Gastroesophageal sphincter (tissue), 3 donors: ENCODE results near the gene AMH.

Source experiments
- CTCF ChIP-seq, 4 experiments: fragments of 200-600 bp in 2 of 4; fragments of 450-650 bp in 2 of 4; sonication (generic) in 1 of 4; IDR thresholded peaks; one replicate each; pipeline ENCODE4 v1.5.1; 2017 to 2019; ENCODE audit warnings: antibody characterized with exemption in 4 of 4, mild to moderate bottlenecking in 2 of 4, moderate library complexity in 2 of 4
- EP300 ChIP-seq: sonication (generic); formaldehyde crosslinking; IDR thresholded peaks from one replicate; pipeline ENCODE4 v1.6.1; 2017; ENCODE audit warnings: antibody characterized with exemption, mild to moderate bottlenecking
- POLR2A ChIP-seq, 2 donors: fragments of 450-650 bp; IDR thresholded peaks; one replicate each; pipeline ENCODE4 v1.6.1; 2017; ENCODE audit warnings: antibody characterized with exemption in 2 of 2, mild to moderate bottlenecking in 2 of 2, moderate library complexity in 1 of 2
- POLR2AphosphoS5 ChIP-seq: sonication (generic); formaldehyde crosslinking; IDR thresholded peaks from one replicate; pipeline ENCODE4 v1.6.1; 2017; ENCODE audit warnings: antibody characterized with exemption

- TF ChIP-seq POLR2A (IDR thresholded peaks at IDR 0.05) (no peak), CTCF (IDR thresholded peaks at IDR 0.05) (no peak), POLR2AphosphoS5 (no peak), EP300 (no peak)
Observed at GRCh38 chr19:2278459-2279158, 29.5 kb downstream of the AMH start.
